Measurements from ENCODE around the gene POLD2. TPM values are rescaled to one million over a fixed set of nuclear protein-coding genes. Genes with fewer than 3 reads are reported as not detected.

Gene POLD2
- total RNA-seq, 4 donors from 2014 or later = 33.6 to 71.2 (median 55.9) TPM

- DNase-seq (ENCODE audit: extremely low spot score) = no peak
- H3K9me3 ChIP-seq = no peaks in the 10 kb centered on the region
- TF ChIP-seq CTCF (IDR thresholded peaks at IDR 0.05) (no peak), POLR2AphosphoS5 (IDR thresholded peaks at IDR 0.05) (no peak), POLR2A (IDR thresholded peaks at IDR 0.05; ENCODE audit: low read depth) (no peak), EP300 (IDR thresholded peaks at IDR 0.05) (no peak)
- 84% methylated on average over 9 of the region's 9 CpGs for WGBS
- H3K36me3 ChIP-seq = no peaks in the 10 kb centered on the region
- intact Hi-C loops (cut with DNase I) = no loop called here
- peak overlapping the region in 1 of 4 donors; percentile 7 for H3K27ac ChIP-seq (replicated peaks in 1 of 4)
- H3K27me3 ChIP-seq = no peaks in the 10 kb centered on the region
- peaks cover 5 to 44% (median 40%) of the 10 kb centered on the region in 4 donors for H3K4me1 ChIP-seq
- H3K4me3 ChIP-seq = no peak overlapping the region
Observed at GRCh38 chr7:44097064-44097932, 26.1 kb downstream of the POLD2 start.

GRCh38 chr7:44096326-44096881 lies 26.9 kb downstream of the POLD2 start:
- no peak for DNase-seq (ENCODE audit: extremely low spot score)
- H3K4me3 ChIP-seq = no peak overlapping the region
- TF ChIP-seq POLR2AphosphoS5 (IDR thresholded peaks at IDR 0.05) (no peak), CTCF (IDR thresholded peaks at IDR 0.05) (no peak), EP300 (IDR thresholded peaks at IDR 0.05) (no peak), POLR2A (IDR thresholded peaks at IDR 0.05; ENCODE audit: low read depth) (no peak)
- no peaks in the 10 kb centered on the region for H3K27me3 ChIP-seq
- H3K9me3 ChIP-seq = no peaks in the 10 kb centered on the region
- H3K36me3 ChIP-seq = no peaks in the 10 kb centered on the region
- 87% methylated on average over 8 of the region's 8 CpGs for WGBS
- intact Hi-C loops (cut with DNase I) = no loop called here
- peaks cover 5 to 51% (median 37%) of the 10 kb centered on the region in 4 donors for H3K4me1 ChIP-seq
- no peak overlapping the region for H3K27ac ChIP-seq (replicated peaks in 1 of 4)

GRCh38 chr7:44095781-44096180 lies 27.6 kb downstream of the POLD2 start:
- peak overlapping the region in 1 of 4 donors; percentile 34 for H3K27ac ChIP-seq (replicated peaks in 1 of 4)
- 100% methylated on average over 3 of the region's 3 CpGs for WGBS

GRCh38 chr7:44094883-44095592 lies 28.3 kb downstream of the POLD2 start:
- H3K4me3 ChIP-seq = no peak overlapping the region
- no peak for DNase-seq (ENCODE audit: extremely low spot score)
- H3K36me3 ChIP-seq = no peaks in the 10 kb centered on the region
- peak overlapping the region; percentile 9 to 34 (median 20) for H3K27ac ChIP-seq (replicated peaks in 1 of 4)
- intact Hi-C loops (cut with DNase I) = no loop called here
- no peaks in the 10 kb centered on the region for H3K27me3 ChIP-seq
- TF ChIP-seq POLR2AphosphoS5 (IDR thresholded peaks at IDR 0.05) (no peak), EP300 (IDR thresholded peaks at IDR 0.05) (no peak), POLR2A (IDR thresholded peaks at IDR 0.05; ENCODE audit: low read depth) (no peak), CTCF (IDR thresholded peaks at IDR 0.05) (no peak)
- H3K9me3 ChIP-seq = no peaks in the 10 kb centered on the region
- 57% methylated on average over 2 of the region's 2 CpGs for WGBS
- H3K4me1 ChIP-seq = peaks cover 0 to 52% (median 38%) of the 10 kb centered on the region in 4 donors

More at GRCh38 chr7:44095781-44096180, 27.6 kb downstream of the POLD2 start:
- DNase-seq (ENCODE audit: extremely low spot score) = no peak
- Histone ChIP-seq H3K27me3 (no peaks in the 10 kb centered on the region), H3K4me3 (no peak overlapping the region), H3K36me3 (no peaks in the 10 kb centered on the region), H3K9me3 (no peaks in the 10 kb centered on the region), H3K4me1 (peaks cover 5 to 51% (median 37%) of the 10 kb centered on the region in 4 donors)
- intact Hi-C loops (cut with DNase I) = no loop called here
- TF ChIP-seq POLR2A (IDR thresholded peaks at IDR 0.05; ENCODE audit: low read depth) (no peak), POLR2AphosphoS5 (IDR thresholded peaks at IDR 0.05) (no peak), CTCF (IDR thresholded peaks at IDR 0.05) (no peak), EP300 (IDR thresholded peaks at IDR 0.05) (no peak)
